SHP77 treated with DMSO at 0.1 percent for 48 hours (cell line): Measurements from ENCODE around the gene TEX261.
"Not testable (repeated sequence)": the region's sequence is repeated elsewhere in the genome, so short reads cannot be mapped to it uniquely, and the experiment has no call there.

Source experiments
- DNase-seq: peaks from one replicate; lab custom pipeline; 2025; lab: John Stamatoyannopoulos, UW

Gene TEX261

DNA sequence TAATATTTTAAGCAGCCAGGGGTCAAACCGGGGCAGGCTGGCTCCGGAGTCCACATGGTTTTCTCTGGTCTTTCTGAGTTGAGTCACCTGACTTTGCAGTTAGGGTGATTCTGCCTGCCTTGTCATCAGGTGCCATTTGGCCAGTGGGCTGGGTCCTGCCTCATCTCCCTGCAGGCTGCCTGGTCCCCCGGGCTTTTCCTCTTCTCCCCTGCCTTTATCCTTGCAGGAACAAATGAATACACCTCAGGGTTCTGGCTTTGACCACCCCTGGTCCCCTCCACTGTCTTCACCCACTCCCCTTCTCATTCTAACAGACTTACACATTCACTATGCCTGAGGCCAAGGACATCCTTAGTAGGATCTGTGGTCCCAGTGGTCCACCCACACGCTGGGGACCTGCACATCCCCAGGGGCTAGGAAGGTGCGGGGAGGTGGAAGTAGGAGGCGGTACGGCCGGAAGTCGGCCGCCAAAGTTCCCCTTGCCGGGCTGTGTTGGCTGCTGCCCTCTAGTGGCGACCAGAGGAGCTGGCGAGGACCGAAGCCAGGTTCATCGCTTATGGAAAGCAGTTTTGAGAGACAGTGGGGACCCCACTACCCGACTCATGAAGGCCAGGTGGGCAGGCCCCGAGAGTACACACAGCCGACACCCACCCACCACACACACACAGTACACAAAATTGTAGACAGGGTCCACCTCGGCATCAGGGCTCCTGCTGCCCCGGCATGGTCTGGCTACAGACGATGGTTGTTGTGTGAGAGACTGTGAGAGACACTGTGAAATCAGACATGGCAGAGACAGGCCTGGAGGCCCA lies 6.3 kb upstream of the TEX261 start:
- peak; percentile 60 for DNase-seq

DNA sequence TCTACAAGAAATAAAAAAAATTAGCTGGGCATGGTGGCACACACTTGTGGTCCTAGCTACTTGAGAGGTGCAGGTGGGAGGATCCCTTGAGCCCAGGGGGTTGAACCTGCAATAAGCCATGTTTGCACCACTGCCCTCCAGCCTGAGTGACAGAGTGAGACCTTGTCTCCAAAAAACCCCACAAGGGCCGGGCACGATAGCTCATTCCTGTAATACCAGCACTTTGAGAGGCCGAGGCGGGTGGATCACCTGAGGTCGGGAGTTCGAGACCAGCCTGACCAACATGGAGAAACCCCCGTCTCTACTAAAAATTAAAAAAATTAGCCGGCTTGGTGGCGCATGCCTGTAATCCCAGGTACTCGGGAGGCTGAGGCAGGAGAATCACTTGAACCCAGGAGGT lies 5.3 kb upstream of the TEX261 start:
- DNase-seq: not testable (repeated sequence)

DNA sequence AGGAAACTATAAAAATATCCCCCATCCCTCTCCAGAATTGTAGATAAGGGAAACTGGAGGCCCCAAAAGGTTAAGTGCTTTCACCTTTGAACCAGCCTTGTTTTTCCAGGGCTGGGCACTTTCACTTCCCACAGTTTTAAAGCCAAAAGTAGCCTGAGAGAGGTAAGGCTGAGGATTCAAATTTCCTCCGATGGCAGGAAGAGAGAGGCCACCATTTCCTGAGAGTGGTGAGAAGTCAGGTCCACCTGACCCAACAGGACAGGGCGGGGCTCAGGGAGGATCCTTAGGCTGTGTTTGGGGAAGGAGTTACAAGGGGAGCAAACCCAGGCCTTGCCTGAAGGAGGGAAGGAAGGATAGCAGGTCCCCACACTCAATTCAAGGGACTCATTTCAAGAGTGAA lies 4.7 kb upstream of the TEX261 start:
- DNase-seq: no peak

DNA sequence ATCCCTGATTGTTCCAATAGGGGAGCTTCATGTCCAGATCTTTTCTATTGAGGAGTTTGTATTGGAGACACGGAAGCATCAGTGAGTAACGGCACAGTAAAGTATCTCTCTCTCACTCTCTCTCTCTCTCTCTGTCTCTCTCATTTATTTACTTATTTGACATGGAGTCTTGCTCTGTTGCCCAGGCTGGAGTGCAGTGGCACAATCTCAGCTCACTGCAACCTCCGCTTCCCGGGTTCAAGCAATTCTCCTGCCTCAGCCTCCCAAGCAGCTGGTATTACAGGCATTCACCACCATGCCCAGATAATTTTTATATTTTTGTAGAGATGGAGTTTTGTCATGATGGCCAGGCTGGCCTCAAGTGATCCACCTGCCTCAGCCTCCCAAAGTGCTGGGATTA lies 4.2 kb upstream of the TEX261 start:
- not testable (repeated sequence) for DNase-seq

DNA sequence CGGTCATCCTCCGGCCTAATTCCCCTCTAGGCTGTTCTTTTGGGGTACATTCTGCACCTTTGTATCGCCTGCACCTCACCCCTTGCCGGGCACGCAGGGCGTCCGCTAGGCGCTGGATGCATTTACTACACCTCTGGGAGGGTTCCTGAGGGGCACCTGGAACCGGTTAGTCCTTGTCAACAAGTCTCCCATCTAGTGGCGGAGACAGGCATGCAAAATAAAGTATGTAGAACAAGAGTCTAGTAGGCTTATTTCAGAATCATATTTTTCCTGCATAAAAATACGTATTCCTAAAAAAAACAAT lies 705 bp upstream of the TEX261 start:
- DNase-seq: peak; percentile 53

DNA sequence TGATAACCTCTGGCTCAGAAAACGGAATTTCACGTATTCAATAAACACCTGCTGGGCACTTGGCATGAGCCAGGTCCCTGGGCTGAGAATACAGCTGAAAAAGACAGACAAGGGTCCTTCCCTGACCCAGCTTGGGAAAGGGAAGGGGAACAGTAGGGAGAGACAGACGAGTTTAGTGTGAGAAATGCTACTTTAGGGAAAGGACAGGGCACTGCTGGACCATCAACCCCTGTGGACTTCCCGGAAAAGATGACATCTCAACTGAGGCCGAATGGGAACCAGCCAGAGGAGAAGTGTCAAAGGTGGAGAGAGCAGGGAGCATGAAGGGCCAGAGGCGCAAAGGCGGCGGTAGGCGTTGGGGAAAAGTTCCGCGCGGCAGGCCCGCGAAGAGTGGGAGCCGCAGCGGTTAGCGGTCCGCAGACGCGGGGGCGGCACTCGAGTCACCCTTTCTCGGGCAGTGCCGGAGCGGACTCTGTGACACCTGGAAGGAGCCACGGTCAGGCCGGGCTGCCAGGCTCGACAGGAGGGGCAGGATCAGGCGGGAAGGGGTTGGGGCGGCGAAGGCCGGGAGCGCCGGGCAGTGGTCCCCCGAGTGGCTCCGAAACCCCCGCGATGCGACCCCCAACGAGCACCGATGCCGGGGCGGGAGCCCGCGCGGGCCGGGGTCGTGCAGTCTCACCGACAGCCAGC lies 519 bp downstream of the TEX261 start:
- DNase-seq: no peak

GRCh38 chr2:70992945-70993853 lies 1.5 kb downstream of the TEX261 start:
- no peak for DNase-seq

GRCh38 chr2:70991742-70992141 lies 2.9 kb downstream of the TEX261 start:
- DNase-seq: no peak

GRCh38 chr2:70991142-70991541 lies 3.5 kb downstream of the TEX261 start:
- DNase-seq: no peak

DNA sequence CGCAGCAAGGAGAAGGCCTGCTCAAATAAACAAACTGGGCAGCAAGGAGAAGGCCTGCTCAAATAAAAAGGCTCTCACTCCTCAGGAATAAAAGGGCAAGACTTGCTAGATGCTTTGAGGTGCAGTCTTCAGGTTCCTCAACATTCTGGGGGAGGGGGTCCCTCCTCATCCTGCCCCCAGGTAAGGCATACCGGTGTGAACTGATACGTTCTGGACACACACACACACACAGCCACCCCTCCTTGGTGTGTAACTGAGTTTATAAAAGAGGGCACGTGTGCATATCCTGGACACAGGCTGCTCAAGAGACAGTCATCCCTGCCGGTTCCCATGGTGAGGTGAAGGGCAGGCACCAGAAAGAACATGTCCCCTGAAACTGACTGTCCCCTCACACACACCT lies 4.5 kb downstream of the TEX261 start:
- DNase-seq: no peak

- DNase-seq: no peak
Observed at GRCh38 chr2:70988726-70989648, 5.7 kb downstream of the TEX261 start.

DNA sequence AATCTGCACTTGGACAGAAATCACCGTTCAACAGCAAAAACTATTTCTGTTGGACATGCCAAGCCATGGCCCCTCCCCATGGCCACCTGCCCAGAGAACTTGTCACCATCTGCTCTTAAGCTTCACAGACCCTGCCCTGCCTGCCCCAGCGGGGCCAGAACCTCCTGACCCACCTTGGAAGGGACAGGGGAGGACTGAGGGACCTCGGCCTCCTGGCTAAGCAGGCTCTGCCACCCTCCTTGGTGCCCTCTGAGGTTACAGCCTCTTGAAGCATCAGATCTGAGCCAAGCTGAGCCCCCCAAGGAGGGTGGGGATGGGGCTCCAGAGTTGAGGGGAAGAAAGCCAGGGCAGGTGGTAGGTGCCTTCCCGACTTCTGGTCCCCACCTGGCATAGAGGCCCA lies 6.5 kb downstream of the TEX261 start:
- no peak for DNase-seq

DNA sequence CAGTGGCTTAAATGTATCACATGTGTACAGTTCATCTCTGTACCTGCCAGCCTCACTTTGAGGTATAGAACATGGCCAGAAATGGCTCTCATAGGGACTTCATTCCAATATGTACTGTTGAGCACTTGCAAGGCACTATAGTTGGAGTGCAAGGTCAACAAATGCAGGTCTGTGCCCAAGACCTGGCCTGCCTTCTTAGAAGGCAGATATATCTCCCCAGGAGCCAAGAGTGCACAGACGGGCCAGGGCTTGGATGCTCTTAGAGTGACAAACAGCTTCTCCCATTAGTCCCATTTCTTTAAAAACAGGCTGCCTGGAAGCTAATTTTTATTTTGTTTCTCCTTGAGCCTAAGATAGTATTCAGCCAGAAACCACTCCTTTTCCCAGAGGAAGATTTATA lies 7.3 kb downstream of the TEX261 start:
- DNase-seq: no peak

DNA sequence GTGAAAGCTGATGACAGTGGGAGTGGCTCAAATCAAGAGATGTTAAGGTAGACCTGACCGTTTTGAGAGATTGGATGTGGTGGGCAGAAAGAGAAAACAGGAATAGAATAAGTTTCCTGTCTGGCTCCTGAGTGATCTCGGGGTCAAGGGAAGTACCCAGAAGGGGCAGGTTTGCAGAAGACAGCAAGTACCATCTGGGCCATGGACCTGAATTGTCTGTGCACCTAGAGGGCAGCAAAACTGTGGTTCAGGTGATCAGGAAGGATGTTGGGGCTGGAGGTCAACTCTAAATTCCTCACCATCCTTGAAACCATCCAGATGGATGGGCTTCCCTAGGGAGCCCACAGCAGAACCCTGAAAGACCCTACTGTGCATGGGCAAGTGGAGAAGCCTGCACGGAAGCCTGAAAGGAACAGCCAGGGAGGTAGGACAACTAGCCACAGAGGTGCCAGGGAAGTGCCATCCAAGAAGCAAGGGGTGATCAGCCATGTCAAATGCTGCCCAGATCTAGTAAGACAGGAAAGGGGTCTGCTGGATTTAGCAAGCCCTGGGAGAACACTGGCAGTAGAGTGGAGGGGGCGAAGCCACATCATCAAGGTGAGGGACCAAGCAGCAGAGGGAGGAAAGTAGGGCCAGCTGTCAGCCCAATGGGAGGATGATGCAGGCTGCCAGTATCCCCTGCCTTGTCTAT lies 8.0 kb downstream of the TEX261 start:
- no peak for DNase-seq

DNA sequence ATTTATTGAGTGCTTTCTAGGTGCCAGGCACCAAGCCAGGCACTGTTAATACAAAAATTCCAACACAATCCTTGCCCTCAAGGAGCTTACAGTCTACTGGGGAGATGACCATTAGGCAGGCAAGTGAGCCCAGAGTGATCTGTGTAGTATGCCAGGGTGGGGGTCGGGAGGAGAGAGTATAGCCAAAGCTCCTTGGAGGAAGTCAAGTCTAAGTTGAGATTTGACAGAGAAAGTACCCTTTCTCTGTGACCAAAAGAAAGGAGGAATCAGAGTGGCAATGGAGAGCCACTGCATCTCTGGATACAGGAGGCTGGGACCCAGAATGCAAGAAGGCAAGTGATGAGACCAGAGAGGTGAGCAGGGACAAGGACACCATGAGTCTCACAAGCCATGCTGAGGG lies 8.7 kb downstream of the TEX261 start:
- no peak for DNase-seq

DNA sequence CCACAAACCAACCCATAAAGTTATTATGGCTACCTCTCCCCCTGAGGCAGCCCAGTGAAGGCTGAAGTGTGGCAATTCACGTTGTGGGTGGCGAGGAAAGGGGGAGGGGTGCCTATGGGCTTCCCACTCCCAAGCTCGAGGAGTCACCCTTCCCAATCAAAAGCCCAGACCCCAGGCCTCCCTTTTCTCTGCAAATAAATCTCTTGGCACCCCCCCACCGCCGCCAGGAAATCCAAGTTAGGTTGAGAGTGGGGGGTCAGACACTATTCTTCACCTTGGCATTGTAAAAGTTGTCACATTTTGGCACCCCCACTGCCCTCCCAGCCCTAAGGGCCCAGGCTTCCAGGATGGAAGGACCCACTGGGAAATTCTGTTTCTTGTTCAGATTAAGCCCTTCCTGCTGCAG lies 9.4 kb downstream of the TEX261 start:
- DNase-seq: no peak

DNA sequence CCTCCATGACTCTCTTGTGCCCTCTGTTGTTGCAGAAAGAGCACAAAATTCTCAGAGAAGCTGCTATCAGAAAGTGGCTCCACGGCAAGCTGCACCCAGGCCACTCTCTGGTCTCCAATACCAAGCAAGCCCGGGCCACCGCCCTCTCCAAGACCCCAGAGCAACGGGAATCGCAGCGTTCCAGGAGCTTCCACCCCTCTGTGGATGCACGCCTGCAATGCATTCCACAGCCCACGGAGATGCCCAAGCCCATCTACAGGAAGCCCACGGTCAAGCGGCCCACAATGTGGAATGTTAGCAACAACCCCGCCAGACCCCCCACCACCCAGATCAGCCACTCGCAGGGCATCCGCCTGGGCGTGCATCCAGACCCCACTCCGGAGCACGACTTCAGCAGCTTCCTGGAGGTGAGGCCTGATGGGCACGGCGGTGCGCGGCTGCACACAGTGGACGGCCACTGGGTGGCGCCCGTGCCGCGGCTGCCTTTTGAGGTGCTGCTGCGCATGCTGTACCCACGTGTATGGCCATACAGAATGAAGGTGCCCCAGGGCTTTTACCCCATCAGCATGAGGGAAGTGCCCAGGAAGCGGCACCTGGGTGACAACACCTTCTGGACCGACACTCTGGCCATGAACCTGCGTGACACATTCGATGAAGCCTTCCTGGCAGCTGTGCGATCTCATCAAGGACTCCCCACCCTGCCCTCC lies 9.9 kb downstream of the TEX261 start:
- no peak for DNase-seq

DNA sequence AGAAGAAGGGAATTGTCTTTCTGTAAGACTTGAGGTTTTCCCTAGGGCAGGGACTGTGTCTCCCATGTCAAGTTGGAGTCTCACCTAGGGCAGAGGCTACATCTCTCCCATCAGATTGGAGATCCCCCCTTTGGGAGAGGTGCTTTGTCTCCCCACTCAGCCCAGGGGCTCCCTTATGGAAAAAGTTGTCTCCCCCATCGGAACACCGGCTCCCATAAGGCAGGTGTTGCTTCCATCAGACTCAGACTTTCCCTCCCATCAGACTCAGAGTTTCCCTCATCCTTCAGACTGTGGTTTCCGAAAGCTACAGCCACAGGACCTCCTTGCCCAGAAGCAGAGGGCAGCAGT lies 10.5 kb downstream of the TEX261 start:
- no peak for DNase-seq

DNA sequence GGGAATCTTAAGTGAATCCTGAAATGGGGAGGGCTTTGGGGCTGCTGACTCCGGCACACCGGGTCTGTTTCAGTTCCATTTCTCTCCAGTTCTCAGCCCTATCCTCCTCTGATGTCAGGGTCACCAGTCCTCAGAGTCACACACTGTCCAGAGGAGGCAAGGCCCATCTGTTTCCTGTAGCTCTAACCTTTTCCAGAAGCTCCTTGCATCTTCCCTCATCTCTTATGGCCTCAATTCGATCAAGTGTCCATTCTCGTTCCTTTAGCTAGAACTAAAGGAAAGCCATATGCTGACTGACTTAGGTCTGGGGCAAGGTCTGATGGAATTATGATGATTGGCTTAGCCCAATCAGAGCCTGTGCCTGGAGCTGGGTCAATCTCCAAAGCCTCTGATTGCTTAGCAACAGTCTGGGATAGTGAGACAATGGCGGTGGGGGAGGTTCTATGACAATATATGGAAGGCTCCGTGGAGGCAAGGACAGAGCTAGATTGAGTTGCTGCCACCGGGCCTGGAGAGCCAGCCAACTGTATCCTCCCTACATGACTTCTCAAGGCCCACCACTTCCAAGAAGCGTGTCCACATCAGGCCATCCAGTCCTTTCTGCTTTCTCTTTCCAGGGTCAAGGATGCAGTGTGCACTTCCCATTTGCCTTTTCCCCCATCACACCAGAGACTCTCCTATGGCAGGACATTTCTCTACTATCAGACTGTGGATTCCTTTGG lies 11.0 kb downstream of the TEX261 start:
- DNase-seq: no peak

DNA sequence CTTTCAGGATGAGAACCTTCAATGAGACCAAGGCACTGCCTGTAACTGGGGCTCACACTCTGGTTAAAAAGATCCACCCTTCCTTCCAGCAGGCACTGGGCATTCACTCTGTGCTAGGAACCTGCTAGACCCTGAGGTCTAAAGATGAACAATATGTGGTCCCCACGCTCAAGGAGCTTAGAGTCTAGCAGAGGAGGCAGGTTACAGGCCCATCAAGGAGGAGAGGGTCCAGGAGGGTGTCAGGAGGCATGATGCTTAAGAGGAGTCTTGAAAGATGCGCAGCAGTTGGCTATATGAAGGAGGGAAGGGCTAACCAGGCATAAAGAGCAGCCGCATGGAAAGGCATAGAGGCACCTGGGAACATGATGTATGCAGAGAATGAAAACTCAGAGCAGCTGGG lies 11.7 kb downstream of the TEX261 start:
- no peak for DNase-seq
